ENCODE data around the gene BTRC. TPM values are rescaled to one million over a fixed set of nuclear protein-coding genes. Genes with fewer than 3 reads are reported as not detected.

BTRC gene
- total and polyA plus RNA-seq, 2 donors (not counting 3 experiments of a cell fraction or from before 2014, with no cell fraction given), result 11.6 to 18.5 TPM

- no peaks in the 10 kb centered on the region for H3K9me3 ChIP-seq (replicated peaks; ENCODE audit: control insufficient read depth, insufficient read depth, low read length)
- no peak for FAIRE-seq
- no peak for TF ChIP-seq JUN (IDR thresholded peaks at IDR 0.05; ENCODE audit: borderline replicate concordance, insufficient read depth, insufficient read length, low read depth)
- no peak for TF ChIP-seq POLR2A (IDR thresholded peaks at IDR 0.05; ENCODE audit: low read depth, low read length)
- TF ChIP-seq EZH2 (IDR thresholded peaks at IDR 0.05; ENCODE audit: borderline replicate concordance, low read depth, low read length, severe bottlenecking), result no peak
- no peak for TF ChIP-seq CTCF (IDR thresholded peaks at IDR 0.05; ENCODE audit: extremely low read depth in 1 of 2, insufficient read depth in 1 of 2, low read depth in 1 of 2, low read length in 2 of 2)
- no peak for TF ChIP-seq MYC (IDR thresholded peaks at IDR 0.05; ENCODE audit: low read depth, low read length)
- no peak for TF ChIP-seq GATA2 (IDR thresholded peaks at IDR 0.05; ENCODE audit: insufficient read depth, insufficient read length, low read depth, low read length)
- no peak for TF ChIP-seq MAX (IDR thresholded peaks at IDR 0.05; ENCODE audit: insufficient read depth, insufficient read length)
- TF ChIP-seq FOS (IDR thresholded peaks at IDR 0.05; ENCODE audit: borderline replicate concordance, insufficient read depth, low read length), result no peak
- no peak for TF ChIP-seq POLR2AphosphoS5 (IDR thresholded peaks at IDR 0.05; ENCODE audit: insufficient read depth, low read depth, low read length)
- dilution Hi-C loops (cut with MboI; ENCODE audit: extremely low pct_ligation_motif_present, low sequenced_read_pairs) (no loop called here), intact Hi-C loops (cut with micrococcal nuclease) (no loop called here)
- POLR2A ChIA-PET, result interaction anchor here (0.6 kb wide), 1 partner anchor 29 kb away, joined by 5 read pairs; no protein-coding TSS in a partner anchor
- H3K36me3 ChIP-seq (ENCODE audit: control insufficient read depth in 2 of 2, extremely low read depth in 1 of 2, insufficient read depth in 2 of 2, low read length in 2 of 2), result no peaks in the 10 kb centered on the region
- no peaks in the 10 kb centered on the region for H3K79me2 ChIP-seq (ENCODE audit: control insufficient read depth, insufficient read depth, low read length)
- no peak overlapping the region for H3K27ac ChIP-seq (ENCODE audit: insufficient read depth, low read depth, low read length)
- no peaks in the 10 kb centered on the region for H3K9me1 ChIP-seq (replicated peaks; ENCODE audit: control insufficient read depth, extremely low read depth, insufficient read depth, low read length)
- no peak for DNase-seq (ENCODE audit: low read depth, low spot score)
- H3K4me1 ChIP-seq (ENCODE audit: control insufficient read depth, extremely low read depth, insufficient read depth, low read length), result no peaks in the 10 kb centered on the region
- no peak overlapping the region for H3K4me2 ChIP-seq (ENCODE audit: insufficient read depth, low read length)
- peaks cover 6 to 7% of the 10 kb centered on the region in 2 experiments for H3K27me3 ChIP-seq (ENCODE audit: control insufficient read depth in 2 of 2, insufficient read depth in 2 of 2, low read length in 2 of 2)
- no peaks in the 10 kb centered on the region for H4K20me1 ChIP-seq (replicated peaks; ENCODE audit: control insufficient read depth, extremely low read depth, insufficient read depth, low read length)
- CTCF ChIA-PET, result interaction anchor here (0.8 to 1.4 kb wide), 2 partner anchors 16 to 129 kb away, joined by 3 read pairs; partner anchors contain the start of gene BTRC
- no peak overlapping the region for H2AFZ ChIP-seq (ENCODE audit: low read depth, low read length)
- H3K9ac ChIP-seq (replicated peaks; ENCODE audit: extremely low read depth, insufficient read depth, low read length), result no peak overlapping the region
- H3K4me3 ChIP-seq (replicated peaks in 1 of 3; ENCODE audit: insufficient read depth in 1 of 3, low read depth in 1 of 3, low read length in 3 of 3), result no peak overlapping the region
- no TSS peak for BruUV-seq (replicated peaks)
Measured at GRCh38 chr10:101337836-101338235, 16.1 kb upstream of the BTRC start.
